ENCODE data around the gene EIF3B.

DNA sequence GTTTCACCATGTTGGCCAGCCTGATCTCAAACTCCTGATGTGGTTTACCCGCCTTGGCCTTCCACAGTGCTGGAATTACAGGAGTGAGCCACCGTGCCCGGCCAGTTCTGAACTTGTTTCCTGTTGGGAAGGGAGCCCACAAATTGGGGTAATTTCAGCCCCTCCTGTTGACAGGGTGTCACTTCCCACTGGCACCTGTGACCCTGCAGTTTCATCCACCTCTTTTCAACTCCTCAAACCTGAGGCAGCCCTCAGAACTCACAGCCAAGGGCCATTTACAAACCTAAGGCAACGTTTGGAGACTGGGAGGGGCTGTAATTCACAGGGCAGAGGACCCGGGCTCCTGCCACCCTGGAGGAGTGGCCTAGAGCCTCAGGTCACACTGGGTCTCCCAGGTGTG is 26.6 kb downstream of the EIF3B start:
- TF ChIP-seq TARDBP (IDR thresholded peaks at IDR 0.05) (no peak), ELF4 (IDR thresholded peaks at IDR 0.05) (no peak), ARNT (IDR thresholded peaks at IDR 0.05) (no peak), SUZ12 (IDR thresholded peaks at IDR 0.05) (no peak), SP1 (IDR thresholded peaks at IDR 0.05) (no peak), ZNF384 (IDR thresholded peaks at IDR 0.05) (no peak)

Measured in HEK293T (cell line).